Stomach (tissue), 9 donors: Measurements from ENCODE around the gene CDK17. TPM values are rescaled to one million over a fixed set of nuclear protein-coding genes. Genes with fewer than 3 reads are reported as not detected.

ENCODE experiments used
- DNase-seq, 2 donors: peaks; one replicate each; pipeline versions ENCODE4 v3.0.0 to v3.0.0-alpha.2; 2013 to 2019
- H3K27ac ChIP-seq, 5 donors: fragments of 200-600 bp in 4 of 5; sonication (generic) in 4 of 5; one replicate each; pipeline ENCODE4 v1.5.1; 2013 to 2019; ENCODE audit warnings: mild to moderate bottlenecking in 1 of 5, moderate library complexity in 1 of 5
- H3K27me3 ChIP-seq, 3 donors: fragments of 200-600 bp; sonication (generic); one replicate each; pipeline ENCODE4 v1.5.1; 2017 to 2019; ENCODE audit warnings: mixed run types in 1 of 3
- H3K36me3 ChIP-seq, 4 donors: fragments of 200-600 bp; sonication (generic); 1 replicate in 3 of 4; 2 replicates in 1 of 4; pipeline ENCODE4 v1.5.1; 2016 to 2019
- H3K4me1 ChIP-seq, 4 donors: fragments of 200-600 bp; sonication (generic); one replicate each; pipeline ENCODE4 v1.5.1; 2016 to 2019
- H3K4me3 ChIP-seq, 4 donors: fragments of 200-600 bp; sonication (generic) in 3 of 4; one replicate each; pipeline ENCODE4 v1.5.1; 2016 to 2019; ENCODE audit warnings: mild to moderate bottlenecking in 1 of 4
- H3K9me3 ChIP-seq, 4 donors: fragments of 200-600 bp; sonication (generic); one replicate each; pipeline ENCODE4 v1.5.1; 2016 to 2019
- EP300 ChIP-seq: sonication (generic); formaldehyde crosslinking; IDR thresholded peaks from one replicate; pipeline ENCODE4 v1.6.1; 2017; ENCODE audit warnings: antibody characterized with exemption
- POLR2A ChIP-seq, 4 donors: fragments of 450-650 bp; IDR thresholded peaks; one replicate each; pipeline ENCODE4 v1.6.1; 2016; ENCODE audit warnings: antibody characterized with exemption in 4 of 4, control low read depth in 2 of 4, mild to moderate bottlenecking in 1 of 4, moderate library complexity in 1 of 4
- POLR2AphosphoS5 ChIP-seq, 3 donors: sonication (generic); formaldehyde crosslinking; IDR thresholded peaks; one replicate each; pipeline ENCODE4 v1.6.1; 2016; ENCODE audit warnings: antibody characterized with exemption in 3 of 3
- WGBS, 5 donors: extraction: QIAGEN DNeasy Blood & Tissue Kit in 3 of 5; methylation state at CpG; one replicate each; pipeline versions ENCODE4 v1.1.5 to v1.1.7; 2013 to 2018; 5-methylcytosine and 5-hydroxymethylcytosine counted together
- intact Hi-C: fragments of 100-400 bp; cut with DNase I; formaldehyde crosslinking; loops from one replicate; pipeline ENCODE4 v1.15.1; 2023; ENCODE audit warnings: low total_unique reads
- polyA plus RNA-seq, 3 donors: library from polyadenylated mRNA; stranded (reverse); fragments of 200-250 nt; gene quantifications; one replicate each; pipeline ENCODE4 v1.2.3, GENCODE V29; 2013
- total RNA-seq, 5 donors: library from RNA; depleted of rRNA; stranded (reverse); fragments of >200 nt; gene quantifications; one replicate each; pipeline versions ENCODE4 v1.1.0 to v1.2.3, GENCODE V29; 2014 to 2016
- TF ChIP-seq, protein P1 (sequence below), 7 experiments: fragments of 450-650 bp in 4 of 7; fragments of 200-600 bp in 3 of 7; sonication (generic) in 3 of 7; IDR thresholded peaks; one replicate each; pipeline ENCODE4 v1.5.1; 2016 to 2019; ENCODE audit warnings: antibody characterized with exemption in 7 of 7, control low read depth in 2 of 7, mild to moderate bottlenecking in 1 of 7
- donor health status: healthy with polysubstance abuse.
- donor health status: Bipolar disorder and iron deficiency.
- donor health status: healthy.

CDK17 gene
- total and polyA plus RNA-seq, 8 donors = 5.4 to 137 (median 40.5) TPM

DNA sequence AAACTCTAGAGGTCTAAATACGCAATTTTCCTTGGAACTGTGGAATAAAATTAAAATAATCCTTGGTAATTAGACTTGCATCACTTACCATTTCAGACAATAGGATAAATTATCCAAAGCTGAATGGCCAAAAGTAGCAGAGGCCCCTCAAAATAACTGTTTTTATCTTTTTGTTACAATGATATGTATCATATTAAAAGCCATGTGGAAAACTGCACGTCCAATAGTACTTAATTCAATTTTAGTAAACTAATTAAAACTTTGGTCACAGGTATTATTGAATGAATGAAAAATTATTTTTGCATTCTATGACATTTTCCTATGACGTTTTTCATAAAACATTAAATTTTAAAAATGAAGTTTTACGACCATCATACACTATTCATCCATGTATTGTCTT, 98.5 kb downstream of the CDK17 start:
- H3K4me3 ChIP-seq = no peak overlapping the region
- DNase-seq = no peak
- H3K27ac ChIP-seq = no peak overlapping the region
- WGBS, 5 donors = 83 to 99% (median 95%) methylated on average over 4 of the region's 4 CpGs
- intact Hi-C loops = no loop called here
- no peaks in the 10 kb centered on the region for H3K9me3 ChIP-seq
- no peaks in the 10 kb centered on the region for H3K27me3 ChIP-seq
- TF ChIP-seq, protein P1, sequence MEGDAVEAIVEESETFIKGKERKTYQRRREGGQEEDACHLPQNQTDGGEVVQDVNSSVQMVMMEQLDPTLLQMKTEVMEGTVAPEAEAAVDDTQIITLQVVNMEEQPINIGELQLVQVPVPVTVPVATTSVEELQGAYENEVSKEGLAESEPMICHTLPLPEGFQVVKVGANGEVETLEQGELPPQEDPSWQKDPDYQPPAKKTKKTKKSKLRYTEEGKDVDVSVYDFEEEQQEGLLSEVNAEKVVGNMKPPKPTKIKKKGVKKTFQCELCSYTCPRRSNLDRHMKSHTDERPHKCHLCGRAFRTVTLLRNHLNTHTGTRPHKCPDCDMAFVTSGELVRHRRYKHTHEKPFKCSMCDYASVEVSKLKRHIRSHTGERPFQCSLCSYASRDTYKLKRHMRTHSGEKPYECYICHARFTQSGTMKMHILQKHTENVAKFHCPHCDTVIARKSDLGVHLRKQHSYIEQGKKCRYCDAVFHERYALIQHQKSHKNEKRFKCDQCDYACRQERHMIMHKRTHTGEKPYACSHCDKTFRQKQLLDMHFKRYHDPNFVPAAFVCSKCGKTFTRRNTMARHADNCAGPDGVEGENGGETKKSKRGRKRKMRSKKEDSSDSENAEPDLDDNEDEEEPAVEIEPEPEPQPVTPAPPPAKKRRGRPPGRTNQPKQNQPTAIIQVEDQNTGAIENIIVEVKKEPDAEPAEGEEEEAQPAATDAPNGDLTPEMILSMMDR (IDR thresholded peaks at IDR 0.05) = no peak
- TF ChIP-seq POLR2A (IDR thresholded peaks at IDR 0.05) = no peak
- no peak for TF ChIP-seq EP300
- TF ChIP-seq POLR2AphosphoS5 (IDR thresholded peaks at IDR 0.05) = no peak
- H3K4me1 ChIP-seq = peaks cover 0 to 9% (median 0%) of the 10 kb centered on the region in 4 donors
- H3K36me3 ChIP-seq = peaks cover 0 to 31% (median 28%) of the 10 kb centered on the region in 4 donors

DNA sequence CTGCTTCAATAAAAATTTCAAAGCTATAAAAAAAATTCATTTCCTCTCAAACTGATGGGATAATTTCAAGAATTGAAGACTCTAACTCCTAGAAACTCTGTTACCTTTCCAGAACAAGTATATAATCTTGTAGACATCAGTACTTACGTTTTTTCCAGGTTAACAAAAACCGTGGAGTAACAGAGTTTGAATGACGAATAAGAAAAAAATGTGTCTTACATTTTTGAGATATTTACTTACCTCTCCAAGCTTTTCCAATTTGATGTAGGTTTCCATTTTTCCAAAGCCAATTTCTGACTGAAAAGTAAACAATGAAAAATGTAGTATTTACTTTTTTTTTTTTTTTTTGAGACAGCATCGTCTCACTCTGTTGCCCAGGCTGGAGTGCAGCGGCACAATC, 100.2 kb downstream of the CDK17 start:
- DNase-seq = no peak
- H3K36me3 ChIP-seq = peaks cover 0 to 38% (median 33%) of the 10 kb centered on the region in 4 donors
- TF ChIP-seq POLR2A (IDR thresholded peaks at IDR 0.05) = no peak
- TF ChIP-seq, protein P1 (IDR thresholded peaks at IDR 0.05) = no peak
- no peak for TF ChIP-seq POLR2AphosphoS5 (IDR thresholded peaks at IDR 0.05)
- no peak for TF ChIP-seq EP300
- 87 to 94% (median 93%) methylated on average over 5 of the region's 5 CpGs for WGBS, 5 donors
- H3K27me3 ChIP-seq = no peaks in the 10 kb centered on the region
- no peak overlapping the region for H3K4me3 ChIP-seq
- H3K27ac ChIP-seq = no peak overlapping the region
- no peaks in the 10 kb centered on the region for H3K9me3 ChIP-seq
- H3K4me1 ChIP-seq = peaks cover 0 to 9% (median 0%) of the 10 kb centered on the region in 4 donors
- intact Hi-C loops = no loop called here

DNA sequence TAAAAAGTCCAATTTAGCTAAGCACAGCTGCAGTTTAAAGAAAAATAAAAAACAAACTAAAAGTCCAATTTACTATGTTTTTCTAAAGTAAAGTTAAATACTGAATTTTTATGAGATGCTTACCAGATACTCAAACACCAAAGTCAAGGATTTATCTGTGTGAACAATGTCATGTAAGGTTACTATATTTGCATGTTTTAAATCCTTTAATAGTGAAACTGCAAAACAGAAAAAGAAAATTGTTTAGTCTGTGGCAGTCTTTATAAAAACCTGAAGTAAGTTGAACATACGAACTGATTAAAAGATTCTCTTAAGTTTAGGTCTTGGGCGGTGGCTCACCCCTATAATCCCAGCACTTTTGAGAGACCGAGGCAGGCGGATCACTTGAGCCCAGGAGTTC, 102.7 kb downstream of the CDK17 start:
- intact Hi-C loops = no loop called here
- H3K4me1 ChIP-seq = no peaks in the 10 kb centered on the region
- H3K9me3 ChIP-seq = no peaks in the 10 kb centered on the region
- WGBS, 5 donors = 86 to 94% (median 90%) methylated on average over 4 of the region's 4 CpGs
- H3K36me3 ChIP-seq = peaks cover 0 to 57% (median 41%) of the 10 kb centered on the region in 4 donors
- H3K27me3 ChIP-seq = no peaks in the 10 kb centered on the region
- no peak overlapping the region for H3K27ac ChIP-seq
- TF ChIP-seq EP300 (no peak), POLR2AphosphoS5 (IDR thresholded peaks at IDR 0.05) (no peak), POLR2A (IDR thresholded peaks at IDR 0.05) (no peak)
- TF ChIP-seq, protein P1 (IDR thresholded peaks at IDR 0.05) = no peak
- DNase-seq = no peak
- H3K4me3 ChIP-seq = no peak overlapping the region

DNA sequence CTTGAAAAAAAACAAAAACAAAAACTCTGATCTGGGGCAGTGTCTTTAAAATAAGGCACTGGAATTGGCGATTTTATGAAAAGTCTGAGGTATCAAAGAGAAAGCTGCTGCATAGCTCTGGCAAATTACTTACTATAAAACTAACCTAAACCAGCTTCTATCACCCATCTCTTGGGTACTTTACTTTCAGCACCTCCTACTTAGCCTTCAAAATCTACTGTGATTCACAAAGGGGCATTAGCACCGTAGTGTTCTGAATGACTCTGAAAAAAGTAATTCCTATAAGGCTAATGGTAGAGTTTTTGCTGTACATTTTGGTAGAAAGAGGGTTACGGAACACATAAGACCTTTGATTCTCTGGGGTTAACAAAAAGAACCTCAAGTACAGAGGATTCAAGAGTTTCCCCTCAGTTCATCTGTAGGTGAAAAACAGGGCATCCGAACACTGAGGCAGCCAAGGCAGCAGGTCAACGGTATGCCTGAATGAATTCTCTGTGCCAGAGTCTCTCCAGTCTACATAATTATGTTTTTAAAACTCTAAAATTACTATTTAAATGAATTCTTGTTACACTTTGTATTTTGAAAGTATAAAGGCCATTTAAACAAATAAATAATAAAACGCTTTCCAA, 104.6 kb downstream of the CDK17 start:
- 87 to 95% (median 91%) methylated on average over 6 of the region's 6 CpGs for WGBS, 5 donors
- no peak for TF ChIP-seq POLR2AphosphoS5 (IDR thresholded peaks at IDR 0.05)
- no peak for TF ChIP-seq POLR2A (IDR thresholded peaks at IDR 0.05)
- TF ChIP-seq EP300 = no peak
- TF ChIP-seq, protein P1 (IDR thresholded peaks at IDR 0.05) = no peak
- Histone ChIP-seq H3K4me1 (no peaks in the 10 kb centered on the region), H3K27ac (no peak overlapping the region), H3K4me3 (no peak overlapping the region), H3K36me3 (peaks cover 0 to 71% (median 45%) of the 10 kb centered on the region in 4 donors), H3K9me3 (no peaks in the 10 kb centered on the region), H3K27me3 (no peaks in the 10 kb centered on the region)
- no peak for DNase-seq
- intact Hi-C loops = no loop called here
